Heart right ventricle (tissue), 16 donors: Measurements from ENCODE around the gene MMP25. TPM values are rescaled to one million over a fixed set of nuclear protein-coding genes. Genes with fewer than 3 reads are reported as not detected.
A peak's percentile ranks its signal among the peaks of the same experiment; 100 is the strongest.
"Not testable (repeated sequence)": the region's sequence is repeated elsewhere in the genome, so short reads cannot be mapped to it uniquely, and the experiment has no call there.

ENCODE experiments used
- ATAC-seq, 8 donors: fragments of 200-7000 bp; cut with Tn5 transposase; one replicate each; pipeline ENCODE4 v1.9.1; 2020; ENCODE audit warnings: mild to moderate bottlenecking in 8 of 8, moderate library complexity in 8 of 8, moderate number of reproducible peaks in 1 of 8
- DNase-seq, 2 donors: peaks; one replicate each; pipeline ENCODE4 v3.0.0-alpha.2; 2020
- H3K27ac ChIP-seq, 10 donors: fragments of 200-600 bp; sonication (generic) in 2 of 10; one replicate each; pipeline versions ENCODE4 v1.5.0 to v1.8.0; 2020 to 2022; ENCODE audit warnings: mild to moderate bottlenecking in 3 of 10
- H3K27me3 ChIP-seq, 7 donors: fragments of 200-600 bp; one replicate each; pipeline ENCODE4 v1.8.0; 2021 to 2022; ENCODE audit warnings: mild to moderate bottlenecking in 2 of 7
- H3K36me3 ChIP-seq, 9 donors: fragments of 200-600 bp; sonication (generic) in 1 of 9; one replicate each; pipeline versions ENCODE4 v1.5.0 to v1.8.0; 2020 to 2022; ENCODE audit warnings: mild to moderate bottlenecking in 2 of 9
- H3K4me1 ChIP-seq, 9 donors: fragments of 200-600 bp; sonication (generic) in 1 of 9; one replicate each; pipeline versions ENCODE4 v1.5.0 to v1.8.0; 2020 to 2022; ENCODE audit warnings: mild to moderate bottlenecking in 4 of 9
- H3K4me3 ChIP-seq, 10 donors: fragments of 200-600 bp; sonication (generic) in 2 of 10; one replicate each; pipeline versions ENCODE4 v1.5.0 to v1.8.0; 2020 to 2022; ENCODE audit warnings: mild to moderate bottlenecking in 7 of 10, moderate library complexity in 2 of 10
- H3K9me3 ChIP-seq, 11 donors: fragments of 200-600 bp in 10 of 11; sonication (generic) in 2 of 11; one replicate each; pipeline versions ENCODE4 v1.5.0 to v1.8.0; 2013 to 2022; ENCODE audit warnings: mild to moderate bottlenecking in 2 of 11, control low read depth in 1 of 11, moderate library complexity in 1 of 11
- WGBS, 2 donors: extraction: QIAGEN DNeasy Blood & Tissue Kit; methylation state at CpG; one replicate each; pipeline ENCODE4 v1.1.7; 2013; ENCODE audit warnings: inconsistent platforms in 1 of 2; 5-methylcytosine and 5-hydroxymethylcytosine counted together
- intact Hi-C, 10 donors: fragments of 100-400 bp; cut with DNase I; formaldehyde crosslinking; loops; one replicate each; pipeline versions ENCODE4 v1.11.1 to v1.14.2; 2022
- polyA plus RNA-seq, 2 donors: library from polyadenylated mRNA; stranded (reverse); fragments of 200-250 nt; gene quantifications; one replicate each; pipeline ENCODE4 v1.2.3, GENCODE V29; 2013
- total RNA-seq, 10 donors: library from RNA; stranded (reverse); fragmentation: NEBNext Ultra II Directional in 3 of 10; extraction: Animal tissue kit (Norgen Biotek cat#: 25700) in 3 of 10; gene quantifications; one replicate each; pipeline versions ENCODE4 v1.2.1 to v1.2.4, GENCODE V29; 2021 to 2023
- TF ChIP-seq, protein P1 (sequence below), 9 donors: fragments of 200-600 bp; sonication (generic) in 2 of 9; IDR thresholded peaks; one replicate each; pipeline versions ENCODE4 v1.5.0 to v1.8.0; 2021 to 2022; ENCODE audit warnings: antibody characterized with exemption in 9 of 9, mild to moderate bottlenecking in 5 of 9, moderate library complexity in 1 of 9
- donor health status: Arrhythmogenic right ventricular cardiomyopathy.
- donor health status: ischemic (EF 13 %, LVEDD 7.1; RV severe dilation, severe dysfunction).
- donor health status: healthy with polysubstance abuse.
- donor health status: DM: no; HTN: yes; CAD: no.
- donor health status: DM: no; HTN: no; CAD: no.
- donor health status: ischemic (EF 25% LVEDD 6.9; RV normal size, moderate dysfunction).
- donor health status: ischemic (EF 25% LVEDD 5.7; RV mildly dilated, moderate dysfunction).
- donor health status: healthy.
- donor health status: DM: yes; HTN: yes; CAD: no.
- donor health status: Ischemic cardiomyopathy.
- donor health status: ischemic (EF 35%, LVEDD 5.7; RV mildly dilated, moderate dysfunction).
- donor health status: nonischemic (EF 11% LVEDD 7.7; RV severe dilation, severe dysfunction).
- donor health status: DM: yes; HTN: yes; CAD: no.
- donor health status: PGD.
- donor health status: ischemic (EF 29% LVEDD 5.4; RV normal size, mild dysfunction).
- donor health status: nonischemic (EF 23%, LVEDD 6.1; RV moderate dilation, normal function).

MMP25 gene
- total and polyA plus RNA-seq, 12 donors, result 0.26 to 3.9 (median 0.97) TPM

DNA sequence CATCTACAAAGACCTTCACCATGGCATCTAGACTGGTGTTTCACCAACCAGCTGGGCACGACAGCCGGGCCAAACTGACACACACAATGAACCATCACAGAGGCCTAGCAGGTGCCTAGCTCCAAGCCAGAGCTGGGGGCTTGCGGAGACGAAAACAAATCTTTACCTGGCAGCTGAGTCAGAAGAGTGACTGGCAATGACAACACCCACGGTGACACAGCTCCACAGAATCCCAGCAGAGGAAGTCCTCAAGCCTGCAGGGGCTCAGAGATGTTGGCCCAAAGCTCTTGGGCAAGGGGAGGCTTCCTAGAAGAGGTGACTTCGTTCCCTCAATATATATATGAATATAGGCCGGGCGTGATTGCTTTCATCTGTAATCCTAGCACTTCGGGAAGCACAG is 5.1 kb downstream of the MMP25 start:
- ATAC-seq (no peak), DNase-seq (no peak)
- peak overlapping the region in 1 of 10 donors; percentile 7 for H3K4me3 ChIP-seq
- H3K36me3 ChIP-seq, result peaks cover 0 to 2% (median 0%) of the 10 kb centered on the region in 9 donors
- H3K27ac ChIP-seq, result peak overlapping the region in 1 of 10 donors; percentile 65
- intact Hi-C loops, result loop anchor here in 3 of 10 donors (10.0 kb wide), 2 partner anchors 63 to 113 kb away; partner anchors contain the start of gene ZNF205 (in 1 of the 3)
- H3K27me3 ChIP-seq, result peaks cover 6 to 44% (median 31%) of the 10 kb centered on the region in 7 donors
- TF ChIP-seq, protein P1, sequence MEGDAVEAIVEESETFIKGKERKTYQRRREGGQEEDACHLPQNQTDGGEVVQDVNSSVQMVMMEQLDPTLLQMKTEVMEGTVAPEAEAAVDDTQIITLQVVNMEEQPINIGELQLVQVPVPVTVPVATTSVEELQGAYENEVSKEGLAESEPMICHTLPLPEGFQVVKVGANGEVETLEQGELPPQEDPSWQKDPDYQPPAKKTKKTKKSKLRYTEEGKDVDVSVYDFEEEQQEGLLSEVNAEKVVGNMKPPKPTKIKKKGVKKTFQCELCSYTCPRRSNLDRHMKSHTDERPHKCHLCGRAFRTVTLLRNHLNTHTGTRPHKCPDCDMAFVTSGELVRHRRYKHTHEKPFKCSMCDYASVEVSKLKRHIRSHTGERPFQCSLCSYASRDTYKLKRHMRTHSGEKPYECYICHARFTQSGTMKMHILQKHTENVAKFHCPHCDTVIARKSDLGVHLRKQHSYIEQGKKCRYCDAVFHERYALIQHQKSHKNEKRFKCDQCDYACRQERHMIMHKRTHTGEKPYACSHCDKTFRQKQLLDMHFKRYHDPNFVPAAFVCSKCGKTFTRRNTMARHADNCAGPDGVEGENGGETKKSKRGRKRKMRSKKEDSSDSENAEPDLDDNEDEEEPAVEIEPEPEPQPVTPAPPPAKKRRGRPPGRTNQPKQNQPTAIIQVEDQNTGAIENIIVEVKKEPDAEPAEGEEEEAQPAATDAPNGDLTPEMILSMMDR (IDR thresholded peaks at IDR 0.05), result no peak
- H3K9me3 ChIP-seq, result no peaks in the 10 kb centered on the region
- WGBS, 2 donors, result 83 to 91% methylated on average over 9 of the region's 9 CpGs
- peaks cover 2 to 22% (median 5%) of the 10 kb centered on the region in 9 donors for H3K4me1 ChIP-seq

DNA sequence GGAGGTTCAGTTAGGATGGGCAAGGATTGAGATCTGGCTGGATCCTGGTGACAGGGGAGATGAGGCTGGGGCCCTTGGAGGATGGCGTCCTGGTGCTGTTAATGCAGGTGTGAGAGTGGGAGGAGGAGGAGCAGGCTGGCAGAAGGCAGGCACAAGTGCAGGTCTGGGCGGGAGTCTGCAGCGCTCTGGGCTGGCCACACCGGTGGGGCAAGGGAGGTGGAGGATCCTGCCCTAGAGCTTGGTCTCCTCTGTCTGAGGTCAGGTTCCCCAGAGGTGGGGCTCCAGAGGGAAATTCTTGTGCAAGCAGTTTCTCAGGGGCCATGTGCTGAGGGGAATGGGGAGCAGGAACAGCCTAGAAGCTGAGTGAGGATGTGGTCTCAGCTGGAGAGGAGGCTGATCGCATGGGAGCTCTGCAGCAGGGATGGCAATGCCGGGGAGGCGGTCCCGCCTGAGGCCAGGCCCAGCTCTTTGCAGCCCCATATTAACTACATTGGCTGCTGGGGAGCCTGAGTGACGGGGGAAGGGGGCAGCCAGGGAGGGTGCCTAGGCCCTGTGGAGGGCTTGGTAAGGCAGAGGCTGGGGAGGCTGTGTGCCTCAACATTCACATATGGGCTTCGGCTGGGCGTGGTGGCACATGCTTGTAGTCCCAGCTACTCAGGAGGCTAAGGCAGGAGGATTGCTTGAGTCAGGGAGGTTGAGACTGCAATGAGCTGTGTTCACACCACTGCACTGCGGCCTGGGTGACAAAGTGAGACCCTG is 6.4 kb downstream of the MMP25 start:
- Histone ChIP-seq H3K4me1 (peaks cover 0 to 28% (median under 1%) of the 10 kb centered on the region in 9 donors), H3K36me3 (peaks cover 0 to 14% (median 0%) of the 10 kb centered on the region in 9 donors), H3K27ac (peak overlapping the region in 1 of 10 donors; percentile 65), H3K27me3 (peaks cover 0 to 32% (median 20%) of the 10 kb centered on the region in 7 donors)
- not testable (repeated sequence) for H3K4me3 ChIP-seq, DNase-seq, H3K9me3 ChIP-seq
- intact Hi-C loops, result loop anchor here in 3 of 10 donors (10.0 kb wide), 2 partner anchors 62 to 112 kb away; partner anchors contain the start of gene ZNF205 (in 1 of the 3)
- WGBS, 2 donors, result 82 to 84% methylated on average over 10 to 11 of the region's 12 CpGs
- ATAC-seq, result peak in 1 of 8 donors; percentile 8

DNA sequence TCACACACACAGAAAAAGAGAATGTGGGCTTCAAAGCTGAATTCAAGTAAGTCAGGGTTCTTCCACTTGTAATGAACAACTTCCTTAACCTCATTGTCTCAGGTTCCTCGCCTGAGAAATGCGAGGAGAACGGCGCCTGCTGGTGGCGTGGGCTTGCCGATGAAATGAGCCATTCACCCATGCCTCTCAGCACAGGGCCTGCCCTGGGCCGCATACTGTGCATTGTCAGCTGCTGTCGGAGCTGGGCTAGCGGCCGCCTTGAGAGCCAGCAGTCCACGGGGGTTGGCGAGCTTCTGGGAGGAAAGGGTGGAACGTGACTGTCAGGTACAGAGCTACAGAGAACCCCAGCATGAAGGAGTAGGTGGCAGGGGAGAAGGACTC is 7.0 kb downstream of the MMP25 start:
- H3K4me3 ChIP-seq, ATAC-seq, H3K9me3 ChIP-seq, DNase-seq: not testable (repeated sequence)
- Histone ChIP-seq H3K27ac (peak overlapping the region in 1 of 10 donors; percentile 65), H3K36me3 (peaks cover 0 to 15% (median 0%) of the 10 kb centered on the region in 9 donors), H3K27me3 (peaks cover 0 to 26% (median 15%) of the 10 kb centered on the region in 7 donors), H3K4me1 (peaks cover 2 to 33% (median 7%) of the 10 kb centered on the region in 9 donors)
- intact Hi-C loops, result loop anchor here in 3 of 10 donors (10.0 kb wide), 2 partner anchors 61 to 111 kb away; partner anchors contain the start of gene ZNF205 (in 1 of the 3)
- WGBS, 2 donors, result 90 to 91% methylated on average over 12 of the region's 13 CpGs

DNA sequence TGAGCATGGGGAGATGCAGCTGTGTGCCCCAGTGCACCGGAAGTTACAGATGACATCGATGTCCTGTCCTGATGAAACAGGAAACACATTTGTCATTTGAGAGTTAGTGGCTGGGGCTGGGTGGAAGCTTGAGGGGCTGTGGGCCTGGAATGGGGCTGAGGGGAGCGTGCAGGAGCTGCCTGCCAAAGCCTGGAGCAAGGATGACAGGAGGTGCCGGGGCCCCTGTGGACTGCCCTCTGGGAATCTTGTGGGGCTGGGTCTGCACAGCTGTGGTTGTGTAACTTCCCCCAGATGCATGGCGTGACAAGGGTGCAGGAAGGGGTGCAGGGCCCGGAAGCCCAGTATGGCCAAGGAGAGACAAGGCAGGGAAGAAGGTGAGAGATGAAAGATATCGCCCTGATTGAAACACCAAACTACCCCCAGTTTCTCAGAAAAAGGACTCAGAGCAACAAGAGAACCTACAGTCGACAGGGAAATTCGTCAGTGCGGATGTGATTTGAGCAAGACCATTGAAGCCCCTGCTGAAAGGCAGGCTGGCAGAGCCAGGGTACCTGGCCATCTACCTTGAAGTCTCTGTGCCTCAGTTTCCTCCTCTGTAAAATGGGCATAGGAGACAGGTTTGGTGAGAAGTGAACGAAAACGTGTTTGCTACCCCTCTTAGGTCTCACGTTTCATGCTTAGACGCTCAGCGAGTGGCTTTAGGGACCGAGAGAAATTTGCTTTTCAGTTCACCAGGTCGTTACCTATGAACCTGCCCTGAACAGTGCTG is 8.8 kb downstream of the MMP25 start:
- Histone ChIP-seq H3K4me3 (no peak overlapping the region), H3K4me1 (peaks cover 7 to 47% (median 17%) of the 10 kb centered on the region in 9 donors), H3K27ac (peak overlapping the region in 1 of 10 donors; percentile 76), H3K27me3 (peaks cover 0 to 8% (median 1%) of the 10 kb centered on the region in 7 donors), H3K36me3 (peaks cover 0 to 15% (median 0%) of the 10 kb centered on the region in 9 donors), H3K9me3 (no peaks in the 10 kb centered on the region)
- intact Hi-C loops, result loop anchor here in 5 of 10 donors (5.0 to 10.0 kb wide), 6 partner anchors 42 to 112 kb away; partner anchors contain the start of genes ZNF205 (in 2 of the 5) and ZSCAN10 (in 1 of the 5)
- DNase-seq (no peak), ATAC-seq (no peak)
- 75 to 81% methylated on average over 17 of the region's 17 CpGs for WGBS, 2 donors
- TF ChIP-seq, protein P1 (IDR thresholded peaks at IDR 0.05), result no peak

DNA sequence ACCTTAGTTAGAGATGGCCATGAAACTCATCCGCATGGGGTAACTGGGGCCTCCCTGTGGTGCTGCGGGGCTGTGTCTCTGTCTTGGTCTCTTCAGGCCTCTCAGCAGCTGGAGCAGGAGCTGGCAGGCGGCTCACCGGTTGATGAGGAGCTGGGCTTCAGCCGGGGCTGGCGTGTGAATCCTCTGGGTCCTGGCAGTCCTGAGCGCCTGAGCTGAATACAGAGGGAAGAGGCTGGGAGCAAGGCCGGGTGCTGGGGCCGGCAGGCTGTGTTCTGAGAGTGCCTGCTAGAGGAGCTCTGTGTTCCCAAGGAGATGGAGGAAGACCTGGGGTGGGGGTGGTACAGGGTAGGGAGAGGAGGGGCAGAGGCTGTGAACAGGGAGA is 9.4 kb downstream of the MMP25 start:
- H3K4me1 ChIP-seq, result peaks cover 7 to 53% (median 22%) of the 10 kb centered on the region in 9 donors
- H3K27me3 ChIP-seq, DNase-seq, H3K9me3 ChIP-seq, ATAC-seq, H3K4me3 ChIP-seq: not testable (repeated sequence)
- WGBS, 2 donors, result 53 to 64% methylated on average over 9 of the region's 9 CpGs
- intact Hi-C loops, result loop anchor here in 5 of 10 donors (5.0 to 10.0 kb wide), 6 partner anchors 42 to 112 kb away; partner anchors contain the start of genes ZNF205 (in 2 of the 5) and ZSCAN10 (in 1 of the 5)
- H3K27ac ChIP-seq, result peak overlapping the region in 1 of 10 donors; percentile 76
- peaks cover 0 to 15% (median 0%) of the 10 kb centered on the region in 9 donors for H3K36me3 ChIP-seq
